ENCODE results near the gene HCFC1R1. TPM values are rescaled to one million over a fixed set of nuclear protein-coding genes. Genes with fewer than 3 reads are reported as not detected.

The HCFC1R1 gene
- total and polyA plus RNA-seq, 2 of the 8 experiments (the other 6 are each of a cell fraction or from before 2014, with no cell fraction given): 72.7 to 138 TPM

DNA sequence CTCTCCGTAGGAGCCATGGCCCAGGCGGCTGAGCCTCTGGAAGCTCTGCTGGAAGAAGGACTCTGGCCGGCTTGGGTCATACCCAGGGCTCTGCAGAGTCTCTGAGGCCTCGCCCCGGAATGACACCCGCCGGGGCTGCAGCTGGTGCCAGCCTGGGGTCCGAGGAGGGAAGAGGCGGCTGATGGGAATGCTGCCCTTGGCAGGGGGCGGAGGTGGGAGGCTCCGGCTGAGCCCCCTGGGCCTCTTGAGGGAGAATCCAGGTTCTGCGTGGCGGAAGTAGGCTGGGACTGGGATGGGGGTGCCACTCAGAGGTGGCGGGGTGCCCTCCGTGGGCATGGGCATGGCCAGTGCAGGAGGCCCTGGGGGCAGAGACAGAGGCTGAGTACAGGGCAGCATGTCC is 47.1 kb downstream of the HCFC1R1 start:
- Histone ChIP-seq H3K4me3 (ENCODE audit: extremely low read depth in 1 of 4, insufficient read depth in 2 of 4, low read depth in 3 of 4, low read length in 4 of 4) (no peak overlapping the region), H3K18ac (ENCODE audit: extremely low read depth, low read length) (no peak overlapping the region), H3K27ac (ENCODE audit: low read depth, low read length) (no peak overlapping the region), H3K14ac (ENCODE audit: insufficient read length) (no peak overlapping the region), H4K5ac (ENCODE audit: insufficient read length, low read depth, low read length) (no peak overlapping the region), H3K4ac (replicated peaks; ENCODE audit: insufficient read length, low read depth, low read length) (no peak overlapping the region), H2AK5ac (ENCODE audit: low read depth, low read length) (no peak overlapping the region), H4K91ac (replicated peaks; ENCODE audit: insufficient read length, low read length) (no peak overlapping the region), H2BK120ac (replicated peaks; ENCODE audit: low read depth, low read length) (no peak overlapping the region), H3K79me1 (ENCODE audit: low read depth, low read length) (peaks cover 14% of the 10 kb centered on the region), H3K4me2 (ENCODE audit: insufficient read depth in 1 of 2, low read depth in 2 of 2, low read length in 2 of 2) (no peak overlapping the region), H3K9me3 (ENCODE audit: insufficient read depth in 2 of 2, low read depth in 1 of 2, low read length in 1 of 2) (no peaks in the 10 kb centered on the region), H3K23me2 (ENCODE audit: low read depth, low read length) (peaks cover 10% of the 10 kb centered on the region; the same call in 1 of the 2 replicates), H4K8ac (ENCODE audit: extremely low read depth, insufficient read depth, low read length) (no peak overlapping the region), H3K4me1 (replicated peaks in 1 of 4; ENCODE audit: control insufficient read depth in 3 of 4, insufficient read depth in 4 of 4, low read length in 3 of 4) (peaks cover 0 to 13% (median 9%) of the 10 kb centered on the region in 4 experiments; a peak in 6 of 7 replicates), H2BK5ac (ENCODE audit: low read depth, low read length) (no peak overlapping the region), H2BK20ac (ENCODE audit: low read length) (no peak overlapping the region), H3K79me2 (ENCODE audit: control insufficient read depth in 1 of 2, insufficient read depth in 2 of 2, low read length in 2 of 2) (peaks cover 0 to 8% of the 10 kb centered on the region in 2 experiments; a peak in 2 of 4 replicates), H2BK12ac (ENCODE audit: low read depth, low read length) (no peak overlapping the region), H4K20me1 (replicated peaks in 1 of 2; ENCODE audit: control insufficient read depth in 1 of 2, insufficient read depth in 2 of 2, low read length in 2 of 2) (peaks cover 20 to 33% of the 10 kb centered on the region in 2 experiments), H3K56ac (replicated peaks; ENCODE audit: insufficient read length, low read depth, low read length) (no peak overlapping the region), H3K23ac (ENCODE audit: insufficient read length) (no peak overlapping the region), H2AFZ (ENCODE audit: low read length) (no peak overlapping the region), H2BK15ac (ENCODE audit: low read length) (no peak overlapping the region), H3K9ac (replicated peaks in 1 of 4; ENCODE audit: extremely low read depth in 1 of 4, low read depth in 3 of 4, low read length in 3 of 4) (no peak overlapping the region), H3K27me3 (replicated peaks in 1 of 4; ENCODE audit: control insufficient read depth in 3 of 4, extremely low read depth in 1 of 4, insufficient read depth in 3 of 4, low read length in 3 of 4) (no peaks in the 10 kb centered on the region), H3K36me3 (ENCODE audit: control insufficient read depth in 2 of 4, insufficient read depth in 4 of 4, low read length in 3 of 4) (peaks cover 20 to 44% (median 33%) of the 10 kb centered on the region in 4 experiments)
- CTCF ChIA-PET (ENCODE audit: partially characterized antibody): interaction anchor here (0.6 to 2.0 kb wide), 8 partner anchors 9 to 57 kb away, joined by 3 to 10 read pairs (median 4); partner anchors contain the start of gene KREMEN2
- POLR2A ChIA-PET (ENCODE audit: partially characterized antibody): interaction anchor here (1.2 to 25.4 kb wide), 7 partner anchors 10 to 53 kb away, joined by 3 to 455 read pairs (median 9); partner anchors contain the start of genes CLDN6, HCFC1R1, KREMEN2 and PAQR4
- no peak for DNase-seq (ENCODE audit: low read depth in 1 of 2, low spot score in 2 of 2)
- 86% methylated on average over 15 of the region's 15 CpGs; no CpG with 5 or more reads in 1 of the 2 experiments for WGBS, 2 experiments (ENCODE audit: extremely low coverage in 1 of 2, insufficient coverage in 1 of 2, insufficient read length in 1 of 2, insufficient replicate concordance in 2 of 2, low coverage in 1 of 2, low lambda C conversion rate in 2 of 2, missing lambda C conversion rate in 1 of 2)
- FAIRE-seq: no peak
- TF ChIP-seq EGR1 (IDR thresholded peaks at IDR 0.05; ENCODE audit: borderline replicate concordance, low read depth, low read length) (no peak), CTBP2 (IDR thresholded peaks at IDR 0.05; ENCODE audit: borderline replicate concordance, insufficient read depth, insufficient read length, low read length) (no peak), CHD1 (IDR thresholded peaks at IDR 0.05; ENCODE audit: low read depth, low read length) (no peak), JUND (IDR thresholded peaks at IDR 0.05; ENCODE audit: low read length) (no peak), BACH1 (IDR thresholded peaks at IDR 0.05; ENCODE audit: low read length) (no peak), KDM4A (IDR thresholded peaks at IDR 0.05; ENCODE audit: low read depth, low read length, severe bottlenecking) (no peak), CBX8 (IDR thresholded peaks at IDR 0.05; ENCODE audit: borderline replicate concordance, low read depth, low read length) (no peak), RAD21 (IDR thresholded peaks at IDR 0.05 in 1 of 2, conservative IDR thresholded peaks at IDR 0.05 in 1 of 2; ENCODE audit: low read depth in 2 of 2, low read length in 2 of 2) (no peak), HDAC6 (IDR thresholded peaks at IDR 0.05; ENCODE audit: low read depth, low read length) (no peak), POU5F1 (IDR thresholded peaks at IDR 0.05; ENCODE audit: low read depth, low read length) (no peak)
- TF ChIP-seq, protein P1, sequence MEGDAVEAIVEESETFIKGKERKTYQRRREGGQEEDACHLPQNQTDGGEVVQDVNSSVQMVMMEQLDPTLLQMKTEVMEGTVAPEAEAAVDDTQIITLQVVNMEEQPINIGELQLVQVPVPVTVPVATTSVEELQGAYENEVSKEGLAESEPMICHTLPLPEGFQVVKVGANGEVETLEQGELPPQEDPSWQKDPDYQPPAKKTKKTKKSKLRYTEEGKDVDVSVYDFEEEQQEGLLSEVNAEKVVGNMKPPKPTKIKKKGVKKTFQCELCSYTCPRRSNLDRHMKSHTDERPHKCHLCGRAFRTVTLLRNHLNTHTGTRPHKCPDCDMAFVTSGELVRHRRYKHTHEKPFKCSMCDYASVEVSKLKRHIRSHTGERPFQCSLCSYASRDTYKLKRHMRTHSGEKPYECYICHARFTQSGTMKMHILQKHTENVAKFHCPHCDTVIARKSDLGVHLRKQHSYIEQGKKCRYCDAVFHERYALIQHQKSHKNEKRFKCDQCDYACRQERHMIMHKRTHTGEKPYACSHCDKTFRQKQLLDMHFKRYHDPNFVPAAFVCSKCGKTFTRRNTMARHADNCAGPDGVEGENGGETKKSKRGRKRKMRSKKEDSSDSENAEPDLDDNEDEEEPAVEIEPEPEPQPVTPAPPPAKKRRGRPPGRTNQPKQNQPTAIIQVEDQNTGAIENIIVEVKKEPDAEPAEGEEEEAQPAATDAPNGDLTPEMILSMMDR (IDR thresholded peaks at IDR 0.05; ENCODE audit: control extremely low read depth in 1 of 3, insufficient read depth in 1 of 3, low read depth in 1 of 3, low read length in 3 of 3): no peak

Measured in H1 (cell line).